Mesodermal cell (in vitro differentiated cells): Measurements from ENCODE around the gene NOTUM.
"Not testable (repeated sequence)": the region's sequence is repeated elsewhere in the genome, so short reads cannot be mapped to it uniquely, and the experiment has no call there.

Experiments used
- H3K27ac ChIP-seq: 2 replicates; pipeline ENCODE4 v1.7.0; 2013; ENCODE audit warnings: mild to moderate bottlenecking, low read depth, low read length, moderate library complexity; ENCODE audit not compliant: severe bottlenecking
- H3K36me3 ChIP-seq: 2 replicates; pipeline ENCODE4 v1.7.1; 2013; ENCODE audit warnings: mild to moderate bottlenecking, low read length, moderate library complexity; ENCODE audit not compliant: control insufficient read depth, insufficient read depth
- H3K4me1 ChIP-seq: one replicate; pipeline ENCODE4 v1.7.1; 2013; ENCODE audit warnings: mild to moderate bottlenecking, low read length; ENCODE audit not compliant: insufficient read depth, control insufficient read depth, poor library complexity, severe bottlenecking
- H3K4me3 ChIP-seq: 2 replicates; pipeline ENCODE4 v1.7.0; 2013; ENCODE audit warnings: low read length, control low read depth, mild to moderate bottlenecking; ENCODE audit not compliant: insufficient read depth, poor library complexity, severe bottlenecking; ENCODE audit errors: extremely low read depth
- H3K9me3 ChIP-seq: 2 replicates; pipeline ENCODE4 v1.7.1; 2013; ENCODE audit warnings: mild to moderate bottlenecking, low read length, moderate library complexity; ENCODE audit not compliant: control insufficient read depth
- WGBS, 2 experiments: methylation state at CpG; one replicate each; pipeline ENCODE4 v1.1.5; 2013; ENCODE audit warnings: missing lambda C conversion rate in 2 of 2; ENCODE audit not compliant: insufficient coverage in 2 of 2; 5-methylcytosine and 5-hydroxymethylcytosine counted together

The NOTUM gene

GRCh38 chr17:81954131-81955057 is 6.6 kb downstream of the NOTUM start:
- H3K4me1 ChIP-seq = no peaks in the 10 kb centered on the region
- H3K27ac ChIP-seq = no peak overlapping the region
- no peak overlapping the region for H3K4me3 ChIP-seq
- peaks cover 3% of the 10 kb centered on the region for H3K36me3 ChIP-seq
- 85 to 91% methylated on average over 13 of the region's 19 CpGs for WGBS, 2 experiments
- H3K9me3 ChIP-seq = no peaks in the 10 kb centered on the region

GRCh38 chr17:81953443-81953842 is 7.5 kb downstream of the NOTUM start:
- H3K27ac ChIP-seq, H3K36me3 ChIP-seq, H3K4me3 ChIP-seq, H3K4me1 ChIP-seq, H3K9me3 ChIP-seq: not testable (repeated sequence)
- WGBS, 2 experiments = 73 to 80% methylated on average over 3 to 5 of the region's 5 CpGs

DNA sequence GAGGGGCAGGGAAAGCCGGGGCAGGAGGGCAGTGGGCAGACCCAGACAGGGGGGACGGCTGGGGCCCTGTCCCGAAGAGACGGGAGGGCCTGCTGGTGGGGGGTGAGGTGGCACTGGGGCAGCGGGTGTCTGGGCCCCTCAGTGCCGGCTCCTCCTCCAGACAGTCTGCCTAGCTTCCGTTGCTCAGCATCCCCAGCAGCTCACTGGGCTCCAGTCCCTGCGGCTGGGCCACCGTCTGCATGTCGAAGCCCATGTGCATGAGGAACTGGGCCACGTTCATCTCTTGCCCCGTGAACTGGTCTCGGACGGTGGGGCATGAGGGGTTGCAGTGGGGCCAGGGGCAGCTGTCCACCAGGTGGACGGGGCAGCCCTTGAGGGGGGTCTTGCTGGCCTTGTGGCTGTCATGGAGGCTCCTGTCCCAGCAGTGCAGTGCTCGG is 8.2 kb downstream of the NOTUM start:
- Histone ChIP-seq H3K4me1 (no peaks in the 10 kb centered on the region), H3K9me3 (no peaks in the 10 kb centered on the region), H3K36me3 (peaks cover 3% of the 10 kb centered on the region), H3K4me3 (no peak overlapping the region), H3K27ac (no peak overlapping the region)
- 83 to 90% methylated on average over 9 to 14 of the region's 16 CpGs for WGBS, 2 experiments

DNA sequence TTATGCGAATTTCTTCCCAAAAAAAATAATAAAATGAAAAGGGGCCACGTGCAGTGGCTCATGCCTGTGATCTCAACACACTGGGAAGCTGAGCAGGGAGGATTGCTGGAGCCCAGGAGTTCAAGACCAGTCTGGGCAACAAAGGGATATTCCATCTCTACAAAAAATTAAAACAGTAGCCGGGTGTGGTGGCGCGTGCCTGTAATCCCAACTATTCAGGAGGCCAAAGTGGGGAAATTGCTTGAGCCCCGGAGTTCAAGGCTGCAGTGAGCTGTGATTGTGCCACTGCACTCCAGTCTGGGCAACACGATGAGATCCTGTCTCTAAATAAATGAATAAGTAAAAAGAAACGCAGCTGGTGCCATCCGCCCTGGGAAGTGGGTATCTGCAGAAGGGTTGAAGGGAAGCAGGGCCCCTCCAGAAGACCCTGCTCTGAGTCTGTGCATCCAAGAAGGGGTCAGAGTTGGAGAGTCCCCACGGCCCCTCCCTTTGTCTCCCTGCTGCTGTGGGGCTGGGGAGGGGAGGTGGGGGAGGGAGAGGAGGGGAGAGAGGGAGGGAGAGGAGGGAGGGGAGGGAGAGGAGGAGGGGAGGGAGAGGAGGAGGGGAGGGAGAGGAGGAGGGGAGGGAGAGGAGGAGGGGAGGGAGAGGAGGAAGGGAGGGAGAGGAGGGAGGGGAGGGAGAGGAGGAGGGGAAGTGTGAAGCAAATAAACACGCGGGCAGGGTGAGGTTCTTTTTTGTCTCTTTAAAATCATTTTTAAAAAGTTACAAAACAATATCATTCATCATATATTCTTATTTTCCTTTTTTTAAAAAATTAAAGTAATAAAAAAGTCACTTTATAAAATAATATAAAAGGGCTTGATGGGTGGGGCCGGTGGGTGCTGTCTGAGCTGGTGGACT is 9.0 kb downstream of the NOTUM start:
- H3K9me3 ChIP-seq = no peaks in the 10 kb centered on the region
- WGBS, 2 experiments = 73 to 82% methylated on average over 6 to 9 of the region's 13 CpGs
- no peaks in the 10 kb centered on the region for H3K4me1 ChIP-seq
- H3K27ac ChIP-seq = no peak overlapping the region
- H3K36me3 ChIP-seq = peaks cover 3% of the 10 kb centered on the region
- no peak overlapping the region for H3K4me3 ChIP-seq

DNA sequence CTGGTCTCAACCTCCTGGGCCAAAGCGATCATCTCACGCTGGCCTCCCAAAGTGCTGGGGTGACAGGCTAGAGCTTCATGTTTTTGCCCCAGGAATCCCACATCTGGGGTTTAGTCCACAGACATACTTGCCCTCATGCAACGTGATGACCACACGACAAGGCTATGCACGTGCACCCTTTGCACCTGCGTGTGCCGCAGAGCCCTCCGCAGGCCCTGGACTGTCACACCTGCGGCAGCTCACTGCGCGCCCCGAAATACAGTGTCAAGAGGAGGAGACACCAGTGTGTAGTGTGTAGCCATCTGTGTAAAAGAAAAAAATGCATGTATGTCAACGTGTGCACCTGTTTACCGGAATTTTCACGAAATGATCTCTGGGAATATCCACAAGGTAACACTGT is 10.5 kb downstream of the NOTUM start:
- Histone ChIP-seq H3K4me1 (no peaks in the 10 kb centered on the region), H3K27ac (no peak overlapping the region), H3K36me3 (peaks cover 3% of the 10 kb centered on the region), H3K9me3 (no peaks in the 10 kb centered on the region), H3K4me3 (no peak overlapping the region)
- WGBS, 2 experiments = 88 to 89% methylated on average over 15 of the region's 15 CpGs

GRCh38 chr17:81948635-81949378 is 12.2 kb downstream of the NOTUM start:
- Histone ChIP-seq H3K4me3 (no peak overlapping the region), H3K4me1 (no peaks in the 10 kb centered on the region), H3K27ac (no peak overlapping the region), H3K36me3 (peaks cover under 1% of the 10 kb centered on the region), H3K9me3 (no peaks in the 10 kb centered on the region)
- WGBS, 2 experiments = 86 to 88% methylated on average over 13 to 15 of the region's 17 CpGs

- Histone ChIP-seq H3K36me3 (no peaks in the 10 kb centered on the region), H3K27ac (no peak within 1 kb of the TSS), H3K4me1 (no peaks in the 10 kb centered on the region), H3K9me3 (no peaks in the 10 kb centered on the region), H3K4me3 (no peak within 1 kb of the TSS)
- 91 to 100% methylated on average over 5 to 13 of the region's 13 CpGs for WGBS, 2 experiments
Measured at GRCh38 chr17:81947189-81947588, 13.8 kb downstream of the NOTUM start, which contains the start of gene MYADML2. TSS of gene MYADML2 (minus strand) at chr17:81947233. CDS start at chr17:81941741, 5,492 bp downstream.

DNA sequence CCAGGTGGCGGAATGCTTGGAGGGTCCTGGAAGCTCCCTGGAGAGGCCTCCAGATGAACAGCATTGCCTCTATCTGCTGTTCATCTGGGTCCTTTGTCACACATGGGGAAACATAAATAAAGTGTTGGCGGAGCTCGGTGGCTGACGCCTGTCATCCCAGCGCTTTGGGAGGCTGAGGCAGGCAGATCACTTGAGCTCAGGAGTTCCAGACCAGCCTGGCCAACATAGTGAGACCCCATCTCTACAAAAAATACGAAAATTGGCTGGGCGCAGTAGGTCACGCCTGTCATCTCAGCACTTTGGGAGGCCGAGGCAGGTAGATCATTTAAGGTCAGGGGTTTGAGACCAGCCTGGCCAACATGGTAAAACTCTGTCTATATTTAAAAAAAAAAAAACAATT is 16.1 kb downstream of the NOTUM start:
- Histone ChIP-seq H3K36me3 (no peaks in the 10 kb centered on the region), H3K9me3 (no peaks in the 10 kb centered on the region), H3K4me3 (no peak overlapping the region), H3K27ac (no peak overlapping the region), H3K4me1 (no peaks in the 10 kb centered on the region)
- 92 to 95% methylated on average over 8 of the region's 9 CpGs for WGBS, 2 experiments

- no peaks in the 10 kb centered on the region for H3K36me3 ChIP-seq
- 59 to 62% methylated on average over 10 to 11 of the region's 12 CpGs for WGBS, 2 experiments
- no peak overlapping the region for H3K4me3 ChIP-seq
- no peaks in the 10 kb centered on the region for H3K4me1 ChIP-seq
- no peaks in the 10 kb centered on the region for H3K9me3 ChIP-seq
- H3K27ac ChIP-seq = no peak overlapping the region
Measured at GRCh38 chr17:81942167-81942553, 18.8 kb downstream of the NOTUM start.

GRCh38 chr17:81941484-81942166 is 19.4 kb downstream of the NOTUM start:
- Histone ChIP-seq H3K36me3 (no peaks in the 10 kb centered on the region), H3K4me3 (no peak overlapping the region), H3K27ac (no peak overlapping the region), H3K9me3 (no peaks in the 10 kb centered on the region), H3K4me1 (no peaks in the 10 kb centered on the region)
- WGBS, 2 experiments = 59 to 66% methylated on average over 23 to 24 of the region's 30 CpGs
